NCI-H2227 (cell line): Measurements from ENCODE around the gene EIF4G3.
"Not testable (repeated sequence)": the region's sequence is repeated elsewhere in the genome, so short reads cannot be mapped to it uniquely, and the experiment has no call there.

ENCODE experiments used
- DNase-seq: peaks from one replicate; lab custom pipeline; 2025; ENCODE audit not compliant: unreplicated experiment; lab: John Stamatoyannopoulos, UW

Gene EIF4G3

GRCh38 chr1:21037091-21037490, 139.6 kb downstream of the EIF4G3 start:
- no peak for DNase-seq

- DNase-seq, result no peak
Observed at GRCh38 chr1:21035794-21036193, 140.9 kb downstream of the EIF4G3 start.

GRCh38 chr1:21034725-21035628, 141.7 kb downstream of the EIF4G3 start:
- DNase-seq, result no peak

GRCh38 chr1:21032741-21033140, 144.0 kb downstream of the EIF4G3 start:
- DNase-seq, result no peak

- DNase-seq, result no peak
Observed at GRCh38 chr1:21030181-21030580, 146.5 kb downstream of the EIF4G3 start.

GRCh38 chr1:21028520-21029145, 148.1 kb downstream of the EIF4G3 start:
- DNase-seq, result no peak

GRCh38 chr1:21027805-21028204, 148.9 kb downstream of the EIF4G3 start:
- no peak for DNase-seq

- no peak for DNase-seq
Observed at GRCh38 chr1:21024918-21025317, 151.8 kb downstream of the EIF4G3 start.

- DNase-seq, result not testable (repeated sequence)
Observed at GRCh38 chr1:21024136-21024896, 152.4 kb downstream of the EIF4G3 start.

- peak; percentile 68 for DNase-seq
Observed at GRCh38 chr1:21022279-21023040, 154.2 kb downstream of the EIF4G3 start.

GRCh38 chr1:21021311-21021710, 155.4 kb downstream of the EIF4G3 start:
- DNase-seq, result no peak

- no peak for DNase-seq
Observed at GRCh38 chr1:21020151-21020550, 156.5 kb downstream of the EIF4G3 start.

- DNase-seq, result no peak
Observed at GRCh38 chr1:21018673-21019072, 158.0 kb downstream of the EIF4G3 start.

GRCh38 chr1:21013510-21013909, 163.2 kb downstream of the EIF4G3 start:
- no peak for DNase-seq

GRCh38 chr1:21012937-21013336, 163.8 kb downstream of the EIF4G3 start:
- DNase-seq, result no peak

- peak; percentile 70 for DNase-seq
Observed at GRCh38 chr1:21007876-21008275, 168.8 kb downstream of the EIF4G3 start.

- no peak for DNase-seq
Observed at GRCh38 chr1:21005466-21006239, 171.0 kb downstream of the EIF4G3 start.

GRCh38 chr1:21003281-21004045, 173.2 kb downstream of the EIF4G3 start:
- DNase-seq, result no peak

GRCh38 chr1:21001042-21001441, 175.7 kb downstream of the EIF4G3 start:
- DNase-seq, result no peak
